ENCODE results near the gene HNMT.
"Not testable (repeated sequence)": the region's sequence is repeated elsewhere in the genome, so short reads cannot be mapped to it uniquely, and the experiment has no call there.

The HNMT gene

DNA sequence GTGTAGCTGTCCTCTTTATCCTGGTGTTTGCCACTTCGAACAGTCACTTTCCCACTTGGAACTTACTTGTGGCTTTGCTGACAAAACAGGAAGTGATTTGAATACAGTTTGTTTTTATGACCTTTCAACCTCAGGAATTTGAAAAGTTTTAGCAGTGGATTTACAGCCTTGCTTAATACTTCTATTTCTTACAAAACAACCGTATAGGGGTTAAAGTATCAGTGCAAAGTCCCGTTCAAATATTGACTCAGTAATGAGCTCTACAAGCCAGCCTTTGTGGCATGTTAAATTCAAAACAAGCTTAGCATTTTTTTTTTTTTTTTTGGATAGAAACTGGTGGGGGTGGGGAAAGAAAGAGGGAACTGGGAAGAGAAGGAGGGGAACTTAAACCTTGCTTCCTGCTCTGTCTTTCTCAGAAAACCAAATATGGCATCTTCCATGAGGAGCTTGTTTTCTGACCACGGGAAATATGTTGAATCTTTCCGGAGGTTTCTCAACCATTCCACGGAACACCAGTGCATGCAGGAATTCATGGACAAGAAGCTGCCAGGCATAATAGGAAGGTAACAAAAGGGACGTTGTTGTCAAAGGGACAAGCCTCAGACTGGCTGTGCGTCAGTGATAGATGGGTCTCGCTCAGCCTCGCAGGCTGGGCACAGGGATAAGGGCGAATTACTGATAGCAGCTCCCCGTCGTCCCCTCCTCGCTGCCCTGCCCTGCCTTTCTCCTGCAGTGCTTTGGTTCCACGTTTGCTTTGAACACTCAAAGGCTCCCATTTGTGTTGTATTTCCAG lies at the start of gene HNMT:
Gene HNMT (plus strand): TSS at position 408 of the 793 bp plus-strand sequence. CDS start 19 bp downstream, at position 427.
- DNase-seq (ENCODE audit: low spot score) = no peak

DNA sequence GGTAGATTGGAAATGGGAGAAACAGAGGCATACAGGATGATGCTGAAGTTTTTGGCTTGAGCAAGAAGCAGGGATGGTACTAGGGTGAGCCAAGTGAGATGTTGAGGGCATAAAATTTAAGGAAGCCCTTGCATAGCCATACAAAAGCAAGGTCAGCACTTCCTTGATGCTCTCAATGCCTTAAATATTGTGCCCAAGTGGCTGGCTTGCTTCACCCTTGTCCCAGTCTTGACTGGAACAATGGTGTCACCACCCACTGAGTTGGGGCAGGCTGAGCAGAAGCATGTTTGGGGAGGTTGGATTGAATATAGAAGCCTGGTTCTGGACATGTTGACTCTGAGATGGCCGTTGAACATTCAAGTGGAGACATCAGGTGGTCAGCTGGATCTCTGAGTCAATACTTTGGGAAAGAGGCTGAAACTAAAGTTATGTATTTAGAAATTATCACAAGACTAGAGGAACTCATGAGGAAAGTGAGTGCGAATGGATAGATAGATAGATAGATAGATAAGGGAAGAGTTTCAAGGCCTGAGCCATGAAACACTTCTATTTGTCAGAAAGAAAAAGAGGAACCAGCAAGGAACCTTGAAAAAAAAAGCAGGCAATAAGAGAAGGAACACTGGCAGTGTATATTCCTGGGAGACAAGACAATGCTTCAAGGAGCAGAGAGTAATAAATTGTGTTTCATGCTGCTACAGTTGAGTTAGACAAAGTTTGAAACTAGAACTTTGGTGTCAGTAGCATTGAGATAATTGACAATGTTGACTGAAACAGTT lies 43.0 kb upstream of the HNMT start:
- DNase-seq (ENCODE audit: low spot score) = no peak

DNA sequence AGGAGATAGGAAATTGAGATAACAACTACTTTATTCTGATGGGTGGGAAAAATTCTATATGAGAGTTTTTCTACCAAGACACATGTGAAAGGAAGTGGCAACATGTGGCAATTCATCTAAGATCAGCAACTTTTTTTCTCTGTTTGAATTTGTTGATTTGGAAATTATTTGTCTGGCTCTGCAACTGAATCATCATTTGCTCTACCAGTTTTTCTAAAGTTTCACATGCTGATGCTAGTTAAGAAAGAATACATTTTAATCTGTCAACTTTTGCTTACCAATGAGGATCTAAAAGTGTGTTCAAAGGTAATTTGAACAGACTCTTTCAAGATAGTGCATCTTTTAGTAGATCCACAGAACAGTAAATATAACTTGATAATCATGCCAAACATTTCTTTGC lies 42.1 kb upstream of the HNMT start:
- DNase-seq (ENCODE audit: low spot score) = not testable (repeated sequence)

DNA sequence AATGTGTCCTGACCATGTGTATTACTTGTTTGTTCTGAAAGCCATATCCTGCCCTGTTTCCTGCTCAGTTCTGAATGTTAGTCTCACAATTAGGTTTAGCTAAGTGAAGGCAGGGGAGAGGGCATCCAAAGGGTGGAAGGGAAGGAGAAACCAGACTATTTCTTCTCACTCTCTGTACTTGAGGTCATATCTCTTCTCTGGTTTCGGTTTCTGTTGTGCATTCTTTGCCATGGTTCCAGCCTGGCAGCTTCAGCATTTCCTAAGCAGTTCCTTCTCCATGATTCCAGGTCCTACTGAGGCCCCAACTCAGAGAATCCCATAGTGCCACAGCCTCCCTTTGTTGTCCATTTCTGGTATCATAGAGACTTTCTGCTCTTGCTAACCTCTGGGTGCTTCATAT lies 40.3 kb upstream of the HNMT start:
- DNase-seq (ENCODE audit: low spot score) = no peak

DNA sequence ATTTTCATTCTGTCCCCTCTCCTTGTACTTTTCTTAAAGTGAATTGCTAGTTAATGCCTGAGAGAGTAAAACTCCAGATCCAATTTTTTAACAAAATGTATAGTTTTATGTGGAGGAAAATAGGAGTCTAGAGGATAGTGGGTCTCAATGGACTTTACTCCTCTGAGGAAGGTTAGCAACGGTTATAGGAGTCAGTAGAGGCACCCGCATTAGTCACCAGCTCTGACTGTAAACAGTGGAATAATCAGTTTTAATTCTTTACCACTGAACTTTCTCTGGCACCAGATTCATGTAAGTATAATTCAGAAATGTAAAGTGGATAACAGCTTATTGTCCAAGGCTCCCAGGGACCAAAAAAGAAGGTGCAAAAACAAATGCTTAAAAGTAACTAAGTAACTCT lies 38.7 kb upstream of the HNMT start:
- no peak for DNase-seq (ENCODE audit: low spot score)

DNA sequence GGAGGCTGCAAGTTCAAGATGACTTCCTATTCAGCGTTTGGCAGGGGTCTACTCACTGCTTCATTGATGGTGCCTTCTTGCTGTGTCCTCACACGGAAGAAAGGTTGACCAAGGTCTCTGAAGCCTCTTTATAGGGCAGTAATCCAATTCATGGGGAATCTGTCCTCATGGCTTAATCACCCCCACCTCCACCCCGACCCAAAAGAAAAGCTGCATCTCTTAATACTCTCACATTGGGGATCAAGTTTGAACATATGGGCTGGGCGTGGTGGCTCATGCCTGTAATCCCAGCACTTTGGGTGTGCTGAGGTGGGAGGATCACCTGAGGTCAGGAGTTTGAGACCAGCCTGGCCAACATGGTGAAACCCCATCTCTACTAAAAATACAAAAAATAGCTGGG lies 36.4 kb upstream of the HNMT start:
- DNase-seq (ENCODE audit: low spot score) = no peak

DNA sequence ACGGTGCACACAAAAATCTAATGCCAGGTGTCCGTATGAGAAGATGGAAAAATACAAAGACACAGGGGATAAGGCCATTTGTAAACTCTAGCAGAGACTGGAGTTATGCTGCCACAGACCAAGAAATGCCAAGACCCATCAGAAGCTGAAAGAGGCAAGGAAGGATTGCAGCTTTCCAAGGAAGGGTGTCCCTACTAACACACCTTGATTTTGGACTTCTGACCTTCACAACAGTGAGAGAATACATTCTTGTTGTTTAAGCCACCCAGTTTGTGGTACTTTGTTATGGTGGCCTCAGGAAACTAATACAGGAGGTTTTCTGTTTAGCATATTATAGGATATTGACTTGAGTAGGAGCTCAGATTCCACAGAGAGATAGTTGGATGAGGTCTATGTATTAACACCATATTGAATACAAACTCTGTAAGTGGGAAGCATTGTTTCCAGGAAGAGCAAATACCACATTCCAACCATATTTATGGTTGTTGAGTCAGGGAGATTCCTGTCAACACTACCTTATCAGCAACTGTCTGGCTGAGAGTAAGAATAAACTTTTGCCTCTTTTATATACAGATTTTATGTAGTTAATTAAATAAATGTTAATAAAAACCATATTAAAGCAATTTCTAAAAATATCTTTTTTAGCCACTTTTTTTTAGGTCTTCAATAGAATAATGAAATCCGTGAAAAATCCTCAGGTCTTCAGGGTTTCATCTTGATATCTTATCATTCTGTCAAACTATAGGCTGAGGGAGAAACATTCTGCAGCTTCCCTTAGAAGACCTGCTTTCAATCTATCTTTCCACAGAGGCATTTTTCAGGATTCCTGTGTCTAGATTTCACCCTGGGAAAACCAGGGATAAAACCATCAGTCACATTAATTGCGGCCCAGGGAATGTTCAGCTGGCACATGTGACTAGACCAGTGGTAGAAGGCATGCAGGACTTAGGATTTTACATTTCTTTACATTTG lies 35.4 kb upstream of the HNMT start:
- DNase-seq (ENCODE audit: low spot score) = no peak

DNA sequence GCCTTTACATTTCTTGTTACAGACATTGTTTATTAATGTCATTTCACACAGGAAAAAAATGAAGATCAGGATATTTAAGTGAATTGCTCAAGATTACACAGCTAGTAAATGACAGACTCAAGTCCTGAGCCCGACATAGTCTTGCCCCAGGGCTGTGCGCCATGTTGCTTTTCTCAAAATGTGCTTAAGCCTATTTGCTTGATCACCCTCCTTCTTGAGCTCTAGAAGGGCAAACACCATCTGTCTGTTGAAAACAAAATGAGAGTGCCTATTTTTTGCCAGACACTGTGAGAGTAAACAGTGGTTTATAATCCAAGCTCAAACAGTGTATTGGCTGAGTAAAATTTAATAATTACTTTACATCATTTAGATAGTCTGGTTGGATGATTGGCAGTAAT lies 34.8 kb upstream of the HNMT start:
- DNase-seq (ENCODE audit: low spot score) = no peak

DNA sequence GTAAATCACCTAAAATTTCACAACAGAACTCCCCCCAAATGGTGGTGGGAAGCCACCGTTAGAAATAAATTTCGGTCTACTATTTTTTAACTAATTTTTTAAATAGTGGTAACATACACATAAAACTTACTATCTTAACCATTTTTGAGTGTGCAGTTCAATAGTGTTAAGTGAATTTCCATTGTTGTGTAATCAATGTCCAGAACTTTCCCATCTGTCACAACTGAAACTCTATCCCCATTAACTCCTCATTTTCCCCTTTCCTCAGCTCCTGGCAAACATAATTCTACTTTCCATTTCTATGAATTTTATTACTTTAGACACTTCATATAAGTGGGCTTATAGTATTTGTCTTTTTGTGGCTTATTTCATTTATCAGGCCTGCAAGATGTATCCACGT lies 34.1 kb upstream of the HNMT start:
- DNase-seq (ENCODE audit: low spot score) = no peak

DNA sequence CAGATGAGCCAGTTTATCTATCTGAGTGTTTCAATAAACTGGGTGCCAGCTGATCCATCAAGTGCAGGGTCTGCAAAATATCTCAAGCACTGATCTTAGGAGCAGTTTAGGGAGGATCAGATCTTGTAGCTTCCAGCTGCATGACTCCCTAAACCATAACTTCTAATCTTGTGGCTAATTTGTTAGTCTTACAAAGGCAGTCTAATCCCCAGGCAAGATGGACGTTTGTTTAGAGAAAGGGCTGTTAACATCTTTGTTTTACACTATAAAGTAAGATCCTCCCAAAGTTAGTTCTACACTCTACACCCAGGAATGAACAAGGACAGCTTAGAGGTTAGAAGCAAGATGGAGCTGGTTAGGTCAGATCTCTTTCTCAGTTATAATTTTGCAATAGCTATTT lies 28.7 kb upstream of the HNMT start:
- no peak for DNase-seq (ENCODE audit: low spot score)

DNA sequence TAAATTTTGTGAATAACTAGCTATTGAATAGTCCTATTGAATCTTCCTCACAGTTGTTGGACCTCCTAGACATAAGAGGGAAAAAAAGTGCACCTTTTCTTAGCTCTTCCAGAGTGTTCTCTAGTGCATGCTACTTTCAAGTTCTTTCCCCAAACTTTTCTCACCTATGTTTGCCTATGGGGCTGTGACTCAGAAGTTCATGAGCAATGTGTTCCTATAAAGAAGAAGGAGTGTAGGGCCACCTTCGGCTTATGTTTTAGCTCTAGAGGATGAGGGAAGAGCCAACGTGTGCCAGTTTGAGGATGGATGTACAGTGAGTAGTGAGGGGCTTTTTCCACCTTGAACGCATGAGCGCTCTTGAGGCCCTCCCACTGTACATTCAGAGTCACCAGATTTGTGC lies 27.0 kb upstream of the HNMT start:
- DNase-seq (ENCODE audit: low spot score) = no peak

DNA sequence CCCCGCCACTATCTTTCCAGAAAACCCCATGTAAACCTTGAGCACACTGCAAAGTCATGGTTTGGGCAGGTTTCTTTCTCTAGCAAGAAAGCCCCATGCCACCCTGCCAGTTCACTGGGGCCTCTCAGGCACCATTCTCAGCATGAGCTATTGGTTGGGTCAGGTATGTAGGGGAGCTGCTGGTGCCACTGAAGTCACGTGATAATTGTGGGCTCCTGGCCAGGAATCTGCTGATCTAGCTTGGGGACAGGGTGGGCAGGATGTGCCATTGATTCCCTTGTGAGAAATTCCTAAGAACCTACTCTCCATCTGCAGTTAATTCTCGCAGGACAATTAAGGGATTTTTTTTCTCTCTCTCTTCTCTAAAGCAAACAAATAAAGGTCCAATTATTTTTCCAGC lies 26.5 kb upstream of the HNMT start:
- no peak for DNase-seq (ENCODE audit: low spot score)

DNA sequence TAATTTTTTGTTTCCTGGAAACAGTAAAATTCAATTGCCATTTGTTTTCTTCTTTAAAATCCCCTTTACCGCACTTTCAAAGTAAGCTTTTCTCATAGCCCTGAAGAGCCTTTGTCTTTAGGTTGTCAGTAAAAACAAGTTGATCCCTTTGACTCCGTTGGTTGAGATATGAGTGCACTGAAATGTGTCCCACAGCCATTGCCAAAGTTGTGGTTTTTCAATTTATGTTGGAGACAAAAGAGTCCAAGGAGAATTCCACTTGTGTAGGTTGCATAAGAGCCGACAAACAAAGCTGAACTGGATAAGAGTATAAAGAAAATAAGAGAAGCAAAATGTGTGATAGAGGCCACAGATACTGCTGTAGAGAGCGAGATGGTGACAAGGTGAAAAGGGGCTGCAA lies 26.1 kb upstream of the HNMT start:
- DNase-seq (ENCODE audit: low spot score) = no peak

DNA sequence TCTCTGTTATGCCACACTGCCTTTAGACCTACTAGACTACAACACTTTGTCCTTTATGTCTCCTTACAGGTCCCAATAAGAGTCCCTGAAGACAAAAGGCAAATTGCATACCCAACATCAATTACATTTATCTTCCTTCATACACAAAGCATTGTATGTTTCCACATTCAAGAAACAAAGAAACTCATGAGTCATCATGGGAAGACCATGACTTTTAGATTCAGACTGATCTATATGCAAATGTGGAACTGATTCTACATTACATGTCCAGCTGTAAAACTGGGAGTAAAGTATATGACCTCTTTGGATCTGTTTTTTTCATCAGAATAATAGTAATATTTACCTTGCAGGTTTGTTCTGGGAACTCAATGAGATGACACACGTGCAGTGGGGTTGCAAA lies 25.2 kb upstream of the HNMT start:
- no peak for DNase-seq (ENCODE audit: low spot score)

DNA sequence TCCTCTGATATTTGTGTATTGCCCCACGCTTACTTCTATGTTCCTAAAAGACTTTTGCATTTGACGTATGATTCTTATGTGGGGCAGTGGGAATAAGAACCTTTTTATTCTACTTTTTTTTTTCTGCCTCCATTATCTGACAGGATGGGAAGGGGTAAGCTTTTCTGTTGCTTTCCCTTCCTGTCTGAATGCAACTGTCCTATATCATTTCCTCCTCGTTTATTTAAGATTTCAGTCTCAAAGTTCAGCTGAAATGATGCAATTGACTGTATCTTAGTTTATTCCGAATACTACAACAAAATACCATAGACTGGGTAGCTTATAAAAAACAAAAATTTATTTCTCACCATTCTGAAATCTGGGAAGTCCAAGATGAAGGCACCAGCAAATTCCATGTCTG lies 24.1 kb upstream of the HNMT start:
- DNase-seq (ENCODE audit: low spot score) = no peak

DNA sequence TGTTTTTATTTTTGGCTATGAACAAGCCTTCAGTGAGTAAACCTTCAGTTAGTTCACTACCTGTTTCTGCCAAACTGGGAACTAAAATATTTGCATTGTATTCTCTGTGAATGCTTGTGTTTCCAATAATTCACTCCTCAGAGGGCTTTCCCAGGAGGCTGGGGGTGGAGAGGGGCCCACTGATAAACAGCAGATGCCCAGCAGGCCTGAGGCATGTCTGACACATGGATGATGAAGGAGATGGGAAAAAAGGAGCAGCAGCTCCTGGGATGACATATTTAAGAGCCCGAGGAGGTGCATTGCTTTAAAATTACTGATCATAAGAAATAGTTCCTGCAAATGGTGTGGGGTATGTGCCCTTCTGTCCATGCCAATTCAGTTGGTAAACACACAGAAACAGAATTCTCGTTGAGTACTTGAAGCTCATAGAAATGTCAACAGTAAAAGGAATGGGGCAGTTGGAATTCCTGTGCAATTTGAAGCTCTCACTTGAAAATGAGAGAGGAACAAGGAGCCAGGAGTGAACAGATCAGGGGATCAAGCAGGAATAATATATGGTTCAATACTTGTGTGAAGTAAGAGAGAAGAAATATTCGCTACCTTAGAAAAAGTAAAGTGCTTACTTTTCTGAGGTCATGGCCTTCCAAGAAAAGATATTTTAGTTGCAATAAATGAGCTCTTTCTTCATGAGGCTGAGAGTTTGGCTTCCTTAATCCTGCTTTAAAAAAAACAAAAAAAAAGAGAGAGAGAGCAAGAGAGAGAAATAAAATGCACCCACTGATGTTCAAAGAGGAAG lies 22.0 kb upstream of the HNMT start:
- DNase-seq (ENCODE audit: low spot score) = no peak

DNA sequence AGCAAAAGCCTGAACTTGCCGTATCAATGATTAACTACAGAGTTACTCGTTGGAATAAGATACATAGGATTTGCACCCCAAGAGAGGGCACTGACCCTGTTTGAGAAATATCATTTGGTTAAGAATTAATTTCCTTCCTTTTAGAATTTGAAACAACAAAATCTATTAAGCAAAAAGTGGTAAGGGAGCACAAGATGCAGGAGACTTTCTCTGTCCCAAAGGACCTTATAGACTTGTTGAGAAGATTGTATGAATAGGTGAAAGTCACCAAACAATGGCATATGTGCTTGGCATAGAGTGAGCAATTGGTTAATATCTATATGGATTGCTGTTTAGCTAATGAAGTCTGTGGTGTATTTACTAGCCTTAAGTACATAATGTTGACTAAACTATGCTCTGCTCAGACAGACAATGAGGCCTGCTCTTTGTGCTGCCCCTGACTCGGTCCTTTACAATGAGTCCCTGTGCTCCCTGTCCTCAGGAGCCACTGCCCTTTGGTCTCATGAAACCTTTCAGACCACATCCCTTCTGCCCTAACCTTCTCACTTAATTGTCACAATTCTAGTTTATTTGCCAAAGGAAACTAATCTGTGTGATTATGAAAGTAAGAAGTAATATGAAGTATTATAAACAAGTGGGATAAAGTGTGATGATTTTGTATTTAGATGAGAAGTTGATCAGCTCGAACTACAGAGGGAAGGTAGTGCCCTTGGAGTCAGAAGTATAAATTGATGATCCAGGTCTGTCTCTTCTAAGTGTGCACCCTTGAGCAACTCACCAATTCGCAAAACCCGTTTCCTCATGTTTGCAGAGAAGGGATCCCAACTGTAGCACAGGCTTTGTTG lies 21.2 kb upstream of the HNMT start:
- DNase-seq (ENCODE audit: low spot score) = no peak

DNA sequence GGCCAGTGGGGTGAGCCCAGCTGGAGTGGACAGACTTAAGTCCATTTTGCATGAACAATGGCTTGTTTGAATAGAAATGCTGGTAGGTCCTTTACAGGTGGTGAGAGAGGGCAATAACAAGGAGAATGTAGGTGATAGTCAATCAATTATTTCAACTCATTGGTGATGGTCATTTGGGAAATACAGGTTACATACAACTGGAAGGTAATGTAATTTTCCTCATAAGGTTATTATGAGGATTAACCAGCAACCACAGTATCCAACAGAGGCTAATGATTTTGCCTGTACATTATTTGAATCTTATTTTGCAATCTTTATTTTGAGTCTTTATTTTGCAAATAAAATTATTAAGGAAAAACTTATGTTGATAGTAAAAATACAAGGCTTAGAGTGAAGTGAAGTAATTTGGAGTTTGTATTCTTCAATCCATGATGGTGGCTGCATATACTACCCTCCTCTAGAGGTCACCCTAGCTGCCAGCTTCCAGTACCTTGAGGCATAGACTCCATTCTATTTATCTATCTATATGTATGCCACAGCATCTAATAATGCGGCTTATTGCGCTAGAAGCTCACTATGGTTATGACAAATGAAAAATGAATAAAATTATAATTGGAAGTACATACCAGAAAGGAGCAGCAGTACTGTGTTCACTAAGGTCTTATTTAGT lies 20.5 kb upstream of the HNMT start:
- DNase-seq (ENCODE audit: low spot score) = no peak

DNA sequence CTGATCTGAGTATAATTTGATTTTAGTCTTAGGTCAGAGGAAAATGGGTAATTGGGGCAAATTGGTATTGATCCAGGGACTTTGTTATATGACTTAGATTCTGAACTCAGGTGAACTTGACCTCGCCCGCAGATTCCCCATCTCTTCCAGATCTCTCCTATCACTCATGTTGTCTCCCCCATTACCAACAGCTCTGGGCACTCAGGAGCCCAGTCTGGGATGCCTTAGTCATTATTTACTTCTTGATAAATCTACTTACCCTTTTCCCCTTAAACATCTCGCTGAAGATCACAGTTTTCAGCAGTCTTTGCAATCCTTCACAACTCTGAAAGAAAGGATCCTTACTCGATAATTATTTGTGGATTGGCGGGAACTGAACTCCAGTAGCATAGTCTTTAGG lies 19.6 kb upstream of the HNMT start:
- DNase-seq (ENCODE audit: low spot score) = no peak

DNA sequence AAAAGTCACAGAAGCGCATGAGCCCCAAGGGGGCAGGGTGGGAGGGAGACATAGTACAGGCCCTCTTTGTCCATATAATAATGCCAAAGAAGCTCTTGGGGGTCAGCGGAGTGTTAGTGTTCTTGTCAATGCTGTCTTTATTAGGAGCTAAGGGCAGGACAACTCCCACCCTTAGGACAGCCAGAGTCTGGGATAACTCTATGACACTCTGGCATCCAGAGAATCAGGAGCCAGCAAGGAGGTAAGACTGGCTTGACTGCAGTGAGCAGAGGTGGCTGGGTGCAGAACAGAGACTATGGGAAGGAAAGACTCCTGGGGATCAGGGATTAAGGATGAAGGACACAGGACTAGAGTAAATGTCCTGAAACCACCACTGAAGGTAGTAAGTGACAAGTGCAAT lies 19.0 kb upstream of the HNMT start:
- DNase-seq (ENCODE audit: low spot score) = no peak
